HepG2 (cell line): Measurements from ENCODE around the gene TTC28.

Experiments
- ATF4 ChIP-seq, 2 experiments: fragments of 450-650 bp in 1 of 2; sonication (generic) in 1 of 2; formaldehyde crosslinking; IDR thresholded peaks; 2 replicates each; pipeline versions ENCODE4 v1.5.0 to v1.8.0; 2020 to 2022; ENCODE audit warnings: mild to moderate bottlenecking in 1 of 2, missing genetic modification reagents in 1 of 2
- FOXP4 ChIP-seq: sonication (generic); formaldehyde crosslinking; IDR thresholded peaks from 2 replicates; pipeline ENCODE4 v1.4.0; 2020; ENCODE audit warnings: missing genetic modification reagents
- GTF2F1 ChIP-seq: fragments of 150-350 bp; IDR thresholded peaks from 2 replicates; pipeline ENCODE4 v1.6.1; 2014; ENCODE audit warnings: low read length
- IRF9 ChIP-seq: sonication (generic); formaldehyde crosslinking; IDR thresholded peaks from 2 replicates; pipeline ENCODE4 v1.8.0; 2022; ENCODE audit warnings: missing genetic modification reagents, mild to moderate bottlenecking, borderline replicate concordance
- REST ChIP-seq, 2 experiments: IDR thresholded peaks; 2 replicates each; pipeline ENCODE4 v1.6.1; 2011 to 2012; ENCODE audit warnings: low read length in 2 of 2, borderline replicate concordance in 1 of 2, low read depth in 1 of 2, mild to moderate bottlenecking in 1 of 2, moderate library complexity in 1 of 2
- SKIL ChIP-seq: sonication (generic); formaldehyde crosslinking; IDR thresholded peaks from 2 replicates; pipeline ENCODE4 v1.8.0; 2022; ENCODE audit warnings: missing genetic modification reagents, mild to moderate bottlenecking, moderate library complexity, borderline replicate concordance
- SMAD1 ChIP-seq: sonication (generic); formaldehyde crosslinking; IDR thresholded peaks from 2 replicates; pipeline ENCODE4 v1.4.0; 2020; ENCODE audit warnings: missing genetic modification reagents, low read depth, mild to moderate bottlenecking, borderline replicate concordance
- TARDBP ChIP-seq: sonication (generic); formaldehyde crosslinking; IDR thresholded peaks from 2 replicates; pipeline ENCODE4 v1.8.0; 2022; ENCODE audit warnings: mild to moderate bottlenecking, missing genetic modification reagents
- ZBTB1 ChIP-seq: sonication (generic); formaldehyde crosslinking; IDR thresholded peaks from 2 replicates; pipeline ENCODE4 v1.4.0; 2020; ENCODE audit warnings: missing genetic modification reagents, borderline replicate concordance
- ZNF615 ChIP-seq: sonication (generic); formaldehyde crosslinking; IDR thresholded peaks from 2 replicates; pipeline ENCODE4 v1.5.0; 2020; ENCODE audit warnings: mild to moderate bottlenecking, missing genetic modification reagents, borderline replicate concordance

GRCh38 chr22:28054819-28055208, 624.8 kb downstream of the TTC28 start:
- TF ChIP-seq IRF9: no peak
- TF ChIP-seq FOXP4: no peak
- TF ChIP-seq ZBTB1 (CRISPR knock-in tag): no peak
- no peak for TF ChIP-seq ZNF615
- no peak for TF ChIP-seq ATF4 (CRISPR knock-in tag; IDR thresholded peaks at IDR 0.05)
- TF ChIP-seq SKIL (CRISPR knock-in tag): no peak
- TF ChIP-seq SMAD1: no peak
- TF ChIP-seq REST (IDR thresholded peaks at IDR 0.05; ENCODE audit: borderline replicate concordance in 1 of 2, low read depth in 1 of 2, low read length in 2 of 2): no peak
- no peak for TF ChIP-seq TARDBP (CRISPR knock-in tag)
- no peak for TF ChIP-seq GTF2F1
